Spleen (tissue), 11 donors: Measurements from ENCODE around the gene MYH7. TPM values are rescaled to one million over a fixed set of nuclear protein-coding genes. Genes with fewer than 3 reads are reported as not detected.

ENCODE experiments used
- DNase-seq: peaks from one replicate; pipeline ENCODE4 v3.0.0-alpha.2; 2020
- H3K27ac ChIP-seq, 8 donors: fragments of 200-600 bp; sonication (generic) in 7 of 8; 1 replicate in 4 of 8; 2 replicates in 4 of 8; pipeline versions ENCODE4 v1.5.0 to v1.8.0; 2016 to 2021; ENCODE audit warnings: inconsistent platforms in 4 of 8, mild to moderate bottlenecking in 4 of 8, moderate library complexity in 1 of 8
- H3K27me3 ChIP-seq, 7 donors: fragments of 200-600 bp; sonication (generic) in 6 of 7; replicated peaks in 1 of 7; 1 replicate in 4 of 7; 2 replicates in 3 of 7; pipeline versions ENCODE4 v1.5.0 to v1.8.0; 2016 to 2021; ENCODE audit warnings: inconsistent platforms in 3 of 7, mild to moderate bottlenecking in 1 of 7
- H3K36me3 ChIP-seq, 6 donors: fragments of 200-600 bp; sonication (generic) in 5 of 6; 1 replicate in 4 of 6; 2 replicates in 2 of 6; pipeline versions ENCODE4 v1.5.0 to v1.8.0; 2016 to 2021; ENCODE audit warnings: inconsistent platforms in 2 of 6
- H3K4me1 ChIP-seq, 6 donors: fragments of 200-600 bp; sonication (generic) in 5 of 6; 1 replicate in 3 of 6; 2 replicates in 3 of 6; pipeline versions ENCODE4 v1.5.0 to v1.8.0; 2016 to 2021; ENCODE audit warnings: inconsistent platforms in 3 of 6
- H3K4me3 ChIP-seq, 8 donors: fragments of 200-600 bp; sonication (generic) in 7 of 8; 1 replicate in 4 of 8; 2 replicates in 4 of 8; pipeline versions ENCODE4 v1.5.0 to v1.8.0; 2016 to 2021; ENCODE audit warnings: inconsistent platforms in 4 of 8, mild to moderate bottlenecking in 4 of 8, moderate library complexity in 2 of 8
- H3K9me3 ChIP-seq, 8 donors: fragments of 200-600 bp; sonication (generic) in 7 of 8; 1 replicate in 4 of 8; 2 replicates in 4 of 8; pipeline versions ENCODE4 v1.5.0 to v1.8.0; 2016 to 2021; ENCODE audit warnings: inconsistent platforms in 4 of 8
- CTCF ChIP-seq, 11 experiments: fragments of 200-600 bp in 7 of 11; fragments of 450-650 bp in 4 of 11; sonication (generic) in 4 of 11; IDR thresholded peaks in 8 of 11; conservative IDR thresholded peaks in 3 of 11; 1 replicate in 7 of 11; 2 replicates in 4 of 11; pipeline versions ENCODE4 v1.4.0 to v1.8.0; 2016 to 2021; ENCODE audit warnings: antibody characterized with exemption in 11 of 11, inconsistent platforms in 4 of 11, mild to moderate bottlenecking in 1 of 11
- POLR2A ChIP-seq, 3 donors: fragments of 450-650 bp; IDR thresholded peaks; one replicate each; pipeline ENCODE4 v1.5.1; 2017; ENCODE audit warnings: antibody characterized with exemption in 3 of 3, mild to moderate bottlenecking in 1 of 3
- POLR2AphosphoS5 ChIP-seq, 3 donors: sonication (generic); formaldehyde crosslinking; IDR thresholded peaks; one replicate each; pipeline ENCODE4 v1.5.1; 2017; ENCODE audit warnings: antibody characterized with exemption in 3 of 3
- WGBS, 5 donors: extraction: QIAGEN DNeasy Blood & Tissue Kit in 3 of 5; methylation state at CpG; one replicate each; pipeline versions ENCODE4 v1.1.5 to v1.1.7; 2013 to 2018; 5-methylcytosine and 5-hydroxymethylcytosine counted together
- intact Hi-C: fragments of 100-400 bp; cut with DNase I; formaldehyde crosslinking; loops from one replicate; pipeline ENCODE4 v1.15.0; 2023; ENCODE audit warnings: low total_unique reads
- polyA plus RNA-seq, 3 donors: library from polyadenylated mRNA; stranded (reverse); fragments of 200-250 nt; gene quantifications; one replicate each; pipeline ENCODE4 v1.2.1, GENCODE V29; 2013
- total RNA-seq, 7 donors: library from RNA; depleted of rRNA in 3 of 7; stranded (reverse); fragments of >200 nt in 3 of 7; fragmentation: NEBNext Ultra II Directional in 4 of 7; extraction: Animal tissue kit (Norgen Biotek cat#: 25700) in 4 of 7; gene quantifications; one replicate each; pipeline versions ENCODE4 v1.1.0 to v1.2.1, GENCODE V29; 2016 to 2021
- donor health status: healthy with polysubstance abuse.
- donor health status: DM: no; HTN: no; CAD: no; lungs with moderate emphysema.
- donor health status: DM: no; HTN: no; CAD: no.
- donor health status: Bipolar disorder and iron deficiency.
- donor health status: healthy.
- donor health status: DM: no; HTN: no; CAD: no.
- donor health status: DM: yes; HTN: yes; CAD: no.

MYH7 gene
- total and polyA plus RNA-seq, 10 donors = 0.06 to 0.65 (median 0.11) TPM; not detected in 6

- intact Hi-C loops = loop anchor here (10.0 kb wide), 1 partner anchor 145 kb away; the partner anchor contains the start of gene PABPN1
- H3K4me1 ChIP-seq = peaks cover 9 to 25% (median 10%) of the 10 kb centered on the region in 6 donors
- peak within 1 kb of the TSS; percentile 83 to 98 (median 96) for H3K4me3 ChIP-seq
- 0 to 6% (median 5%) methylated on average over 31 to 41 of the region's 41 CpGs for WGBS, 5 donors
- no peaks in the 10 kb centered on the region for H3K27me3 ChIP-seq
- TF ChIP-seq CTCF (IDR thresholded peaks at IDR 0.05 in 8 of 11, conservative IDR thresholded peaks at IDR 0.05 in 3 of 11) (peak; percentile 77 to 95 (median 91)), POLR2AphosphoS5 (IDR thresholded peaks at IDR 0.05) (peak; percentile 63 to 97 (median 84)), POLR2A (IDR thresholded peaks at IDR 0.05) (peak in 2 of 3 donors; percentile 18 to 58)
- H3K9me3 ChIP-seq = no peaks in the 10 kb centered on the region
- peaks cover 3 to 38% (median 35%) of the 10 kb centered on the region in 6 donors for H3K36me3 ChIP-seq
- peak within 1 kb of the TSS; percentile 65 to 90 (median 81) for H3K27ac ChIP-seq
- DNase-seq = peak; percentile 95
Observed at GRCh38 chr14:23469127-23469905, 33.9 kb upstream of the MYH7 start, which contains the start of gene NGDN. TSS of gene NGDN (plus strand) at chr14:23469703. CDS start at chr14:23469716, 13 bp downstream.

DNA sequence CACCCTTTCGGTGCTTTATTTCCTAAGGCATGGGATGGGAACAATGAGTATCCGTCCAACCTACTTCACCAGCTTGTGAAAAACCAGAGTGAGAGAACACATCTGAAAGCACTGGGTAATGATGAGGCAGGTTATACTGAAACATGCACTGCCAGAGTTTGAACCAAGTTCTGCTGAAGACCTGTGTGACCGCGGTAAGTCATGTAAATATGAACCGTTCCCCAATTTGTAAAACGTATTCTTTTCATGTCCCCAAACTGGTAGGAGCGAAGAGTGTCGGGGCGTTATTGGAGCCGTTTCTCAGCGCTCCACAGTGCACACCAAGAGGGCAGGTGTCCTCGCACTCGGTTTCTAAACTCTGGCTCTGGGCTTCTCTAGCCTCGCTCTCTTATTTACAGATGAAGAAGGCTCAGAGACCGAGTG, 33.3 kb upstream of the MYH7 start:
- DNase-seq = no peak
- Histone ChIP-seq H3K36me3 (peaks cover 3 to 32% (median 30%) of the 10 kb centered on the region in 6 donors), H3K4me3 (peak overlapping the region; percentile 6 to 98 (median 88)), H3K4me1 (peaks cover 9 to 25% (median 10%) of the 10 kb centered on the region in 6 donors), H3K9me3 (no peaks in the 10 kb centered on the region), H3K27me3 (no peaks in the 10 kb centered on the region), H3K27ac (peak overlapping the region; percentile 65 to 90 (median 81))
- intact Hi-C loops = loop anchor here (10.0 kb wide), 1 partner anchor 144 kb away; the partner anchor contains the start of gene PABPN1
- 80 to 88% (median 83%) methylated on average over 14 to 15 of the region's 15 CpGs for WGBS, 5 donors
- TF ChIP-seq POLR2AphosphoS5 (IDR thresholded peaks at IDR 0.05) = no peak
- TF ChIP-seq POLR2A (IDR thresholded peaks at IDR 0.05) = no peak
- no peak for TF ChIP-seq CTCF (IDR thresholded peaks at IDR 0.05 in 8 of 11, conservative IDR thresholded peaks at IDR 0.05 in 3 of 11)

- intact Hi-C loops = loop anchor here (10.0 kb wide), 1 partner anchor 140 kb away; the partner anchor contains the start of gene PABPN1
- Histone ChIP-seq H3K4me1 (peaks cover 4 to 13% (median 5%) of the 10 kb centered on the region in 6 donors), H3K9me3 (no peaks in the 10 kb centered on the region), H3K27ac (no peak overlapping the region), H3K27me3 (peaks cover 0 to 12% (median 0%) of the 10 kb centered on the region in 7 donors), H3K36me3 (no peaks in the 10 kb centered on the region), H3K4me3 (no peak overlapping the region)
- TF ChIP-seq CTCF (IDR thresholded peaks at IDR 0.05 in 8 of 11, conservative IDR thresholded peaks at IDR 0.05 in 3 of 11) (no peak), POLR2A (IDR thresholded peaks at IDR 0.05) (no peak), POLR2AphosphoS5 (IDR thresholded peaks at IDR 0.05) (no peak)
- 80 to 92% (median 89%) methylated on average over 3 of the region's 3 CpGs for WGBS, 5 donors
- DNase-seq = no peak
Observed at GRCh38 chr14:23465261-23465660, 29.8 kb upstream of the MYH7 start.

GRCh38 chr14:23464700-23465099, 29.2 kb upstream of the MYH7 start:
- no peak for DNase-seq
- TF ChIP-seq POLR2A (IDR thresholded peaks at IDR 0.05) = no peak
- TF ChIP-seq POLR2AphosphoS5 (IDR thresholded peaks at IDR 0.05) = no peak
- no peak for TF ChIP-seq CTCF (IDR thresholded peaks at IDR 0.05 in 8 of 11, conservative IDR thresholded peaks at IDR 0.05 in 3 of 11)
- Histone ChIP-seq H3K27ac (no peak overlapping the region), H3K36me3 (no peaks in the 10 kb centered on the region), H3K27me3 (peaks cover 0 to 14% (median 0%) of the 10 kb centered on the region in 7 donors), H3K9me3 (no peaks in the 10 kb centered on the region), H3K4me1 (peaks cover 0 to 7% (median 0%) of the 10 kb centered on the region in 6 donors), H3K4me3 (no peak overlapping the region)
- intact Hi-C loops = loop anchor here (10.0 kb wide), 1 partner anchor 140 kb away; the partner anchor contains the start of gene PABPN1
